ENCODE results near the gene SPTBN4.

DNA sequence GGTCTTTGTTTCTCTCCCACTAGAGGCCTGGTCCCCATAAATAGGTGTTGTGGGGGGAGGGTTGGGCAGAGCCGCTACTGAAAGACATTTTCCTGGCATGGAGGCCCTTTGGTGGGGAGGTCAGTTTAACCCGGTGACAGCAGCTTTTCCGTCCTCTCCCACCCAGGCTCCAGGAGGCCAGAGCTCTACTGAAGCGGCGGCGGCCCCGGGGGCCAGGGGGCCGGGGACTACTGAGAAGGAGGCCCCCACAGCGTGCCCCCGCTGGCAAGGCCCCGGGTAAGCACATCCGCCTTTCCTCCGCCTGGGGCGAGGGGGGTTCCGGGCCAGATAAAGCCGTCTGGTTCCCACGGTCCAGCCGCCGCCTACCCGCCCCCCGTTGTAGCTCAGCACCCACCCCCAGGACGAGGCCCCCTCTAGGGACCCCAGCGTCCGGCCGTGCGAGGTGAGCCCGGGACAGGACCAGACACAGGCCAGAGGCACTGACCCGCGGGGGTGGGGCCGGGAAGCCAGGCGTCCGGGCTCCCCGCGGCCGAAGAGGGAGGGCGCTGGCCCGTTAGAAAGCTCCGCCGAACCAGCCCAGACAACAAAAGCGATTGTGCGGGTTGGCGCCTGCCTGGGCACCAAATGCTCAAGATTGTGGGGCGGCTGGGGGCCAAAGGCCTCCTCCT is 133.2 kb downstream of the SPTBN4 start:
- TF ChIP-seq, protein P1, sequence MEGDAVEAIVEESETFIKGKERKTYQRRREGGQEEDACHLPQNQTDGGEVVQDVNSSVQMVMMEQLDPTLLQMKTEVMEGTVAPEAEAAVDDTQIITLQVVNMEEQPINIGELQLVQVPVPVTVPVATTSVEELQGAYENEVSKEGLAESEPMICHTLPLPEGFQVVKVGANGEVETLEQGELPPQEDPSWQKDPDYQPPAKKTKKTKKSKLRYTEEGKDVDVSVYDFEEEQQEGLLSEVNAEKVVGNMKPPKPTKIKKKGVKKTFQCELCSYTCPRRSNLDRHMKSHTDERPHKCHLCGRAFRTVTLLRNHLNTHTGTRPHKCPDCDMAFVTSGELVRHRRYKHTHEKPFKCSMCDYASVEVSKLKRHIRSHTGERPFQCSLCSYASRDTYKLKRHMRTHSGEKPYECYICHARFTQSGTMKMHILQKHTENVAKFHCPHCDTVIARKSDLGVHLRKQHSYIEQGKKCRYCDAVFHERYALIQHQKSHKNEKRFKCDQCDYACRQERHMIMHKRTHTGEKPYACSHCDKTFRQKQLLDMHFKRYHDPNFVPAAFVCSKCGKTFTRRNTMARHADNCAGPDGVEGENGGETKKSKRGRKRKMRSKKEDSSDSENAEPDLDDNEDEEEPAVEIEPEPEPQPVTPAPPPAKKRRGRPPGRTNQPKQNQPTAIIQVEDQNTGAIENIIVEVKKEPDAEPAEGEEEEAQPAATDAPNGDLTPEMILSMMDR (IDR thresholded peaks at IDR 0.05) = no peak
- TF ChIP-seq EZH2 (IDR thresholded peaks at IDR 0.05; ENCODE audit: borderline replicate concordance, insufficient read depth, low read depth, low read length, poor library complexity, severe bottlenecking) = peak; percentile 87

All from B cell (primary cell).